ENCODE measurements around the gene GSTA4.

Gene GSTA4

GRCh38 chr6:53031281-53031680 lies 36.2 kb upstream of the GSTA4 start:
- Histone ChIP-seq H3K27ac (ENCODE audit: low read length) (no peak overlapping the region), H3K9me3 (ENCODE audit: control insufficient read depth in 1 of 2, low read length in 2 of 2) (no peaks in the 10 kb centered on the region), H3K4me3 (ENCODE audit: low read depth in 1 of 2, low read length in 2 of 2) (no peak overlapping the region), H3K36me3 (ENCODE audit: control insufficient read depth in 1 of 2, insufficient read depth in 2 of 2, low read length in 2 of 2) (peaks cover 34 to 53% of the 10 kb centered on the region in 2 donors), H3K27me3 (ENCODE audit: low read depth, low read length) (no peaks in the 10 kb centered on the region), H3K4me1 (ENCODE audit: control insufficient read depth in 1 of 2, insufficient read depth in 2 of 2, low read length in 2 of 2) (peaks cover 7 to 21% of the 10 kb centered on the region in 2 donors)

- Histone ChIP-seq H3K9me3 (ENCODE audit: control insufficient read depth in 1 of 2, low read length in 2 of 2) (no peaks in the 10 kb centered on the region), H3K4me1 (ENCODE audit: control insufficient read depth in 1 of 2, insufficient read depth in 2 of 2, low read length in 2 of 2) (peaks cover 7 to 14% of the 10 kb centered on the region in 2 donors), H3K27me3 (ENCODE audit: low read depth, low read length) (no peaks in the 10 kb centered on the region), H3K27ac (ENCODE audit: low read length) (no peak overlapping the region), H3K36me3 (ENCODE audit: control insufficient read depth in 1 of 2, insufficient read depth in 2 of 2, low read length in 2 of 2) (peaks cover 33 to 47% of the 10 kb centered on the region in 2 donors), H3K4me3 (ENCODE audit: low read depth in 1 of 2, low read length in 2 of 2) (no peak overlapping the region)
These were observed 34.7 kb upstream of the GSTA4 start for GRCh38 chr6:53029761-53030160.

- Histone ChIP-seq H3K9me3 (ENCODE audit: control insufficient read depth in 1 of 2, low read length in 2 of 2) (no peaks in the 10 kb centered on the region), H3K4me1 (ENCODE audit: control insufficient read depth in 1 of 2, insufficient read depth in 2 of 2, low read length in 2 of 2) (peaks cover 7 to 14% of the 10 kb centered on the region in 2 donors), H3K27ac (ENCODE audit: low read length) (no peak overlapping the region), H3K27me3 (ENCODE audit: low read depth, low read length) (no peaks in the 10 kb centered on the region), H3K4me3 (ENCODE audit: low read depth in 1 of 2, low read length in 2 of 2) (no peak overlapping the region), H3K36me3 (ENCODE audit: control insufficient read depth in 1 of 2, insufficient read depth in 2 of 2, low read length in 2 of 2) (peaks cover 33 to 47% of the 10 kb centered on the region in 2 donors)
These were observed 34.2 kb upstream of the GSTA4 start for GRCh38 chr6:53029257-53029656.

- H3K4me3 ChIP-seq (ENCODE audit: low read depth in 1 of 2, low read length in 2 of 2), result no peak overlapping the region
- H3K9me3 ChIP-seq (ENCODE audit: control insufficient read depth in 1 of 2, low read length in 2 of 2), result no peaks in the 10 kb centered on the region
- H3K27me3 ChIP-seq (ENCODE audit: low read depth, low read length), result no peaks in the 10 kb centered on the region
- peaks cover 33 to 53% of the 10 kb centered on the region in 2 donors for H3K36me3 ChIP-seq (ENCODE audit: control insufficient read depth in 1 of 2, insufficient read depth in 2 of 2, low read length in 2 of 2)
- H3K27ac ChIP-seq (ENCODE audit: low read length), result no peak overlapping the region
- peaks cover 3 to 10% of the 10 kb centered on the region in 2 donors for H3K4me1 ChIP-seq (ENCODE audit: control insufficient read depth in 1 of 2, insufficient read depth in 2 of 2, low read length in 2 of 2)
These were observed 33.4 kb upstream of the GSTA4 start for GRCh38 chr6:53028467-53028866.

DNA sequence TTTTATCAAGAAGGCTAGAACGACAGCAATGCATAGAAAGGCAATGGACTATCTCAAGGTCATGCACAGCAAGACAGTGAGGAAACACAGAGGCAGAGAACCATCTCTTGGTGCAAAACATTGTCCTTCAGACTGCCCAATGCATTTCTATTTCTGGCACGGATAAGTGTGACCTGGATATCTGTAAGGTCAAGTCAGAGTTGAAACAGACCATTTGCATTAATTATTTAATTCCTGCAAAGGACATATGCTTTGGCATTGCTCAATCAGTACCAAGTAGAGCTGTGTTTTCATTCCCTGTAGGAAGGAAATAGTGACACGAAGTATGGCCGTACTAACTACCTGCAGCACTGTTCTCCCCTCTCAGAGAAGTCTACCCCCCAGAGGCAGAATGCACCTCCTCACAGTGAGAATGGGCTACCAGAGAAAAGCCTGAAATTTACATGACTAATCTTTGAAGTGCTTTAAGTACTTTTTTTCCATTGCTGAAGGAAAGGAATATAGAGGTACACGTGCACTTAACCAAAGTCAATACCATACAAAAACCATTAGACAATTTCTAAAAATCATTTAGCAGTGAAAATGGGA lies 32.1 kb upstream of the GSTA4 start:
- no peaks in the 10 kb centered on the region for H3K9me3 ChIP-seq (ENCODE audit: control insufficient read depth in 1 of 2, low read length in 2 of 2)
- H3K36me3 ChIP-seq (ENCODE audit: control insufficient read depth in 1 of 2, insufficient read depth in 2 of 2, low read length in 2 of 2), result peaks cover 33 to 56% of the 10 kb centered on the region in 2 donors
- H3K27ac ChIP-seq (ENCODE audit: low read length), result no peak overlapping the region
- H3K4me1 ChIP-seq (ENCODE audit: control insufficient read depth in 1 of 2, insufficient read depth in 2 of 2, low read length in 2 of 2), result no peaks in the 10 kb centered on the region
- no peak overlapping the region for H3K4me3 ChIP-seq (ENCODE audit: low read depth in 1 of 2, low read length in 2 of 2)
- no peaks in the 10 kb centered on the region for H3K27me3 ChIP-seq (ENCODE audit: low read depth, low read length)

DNA sequence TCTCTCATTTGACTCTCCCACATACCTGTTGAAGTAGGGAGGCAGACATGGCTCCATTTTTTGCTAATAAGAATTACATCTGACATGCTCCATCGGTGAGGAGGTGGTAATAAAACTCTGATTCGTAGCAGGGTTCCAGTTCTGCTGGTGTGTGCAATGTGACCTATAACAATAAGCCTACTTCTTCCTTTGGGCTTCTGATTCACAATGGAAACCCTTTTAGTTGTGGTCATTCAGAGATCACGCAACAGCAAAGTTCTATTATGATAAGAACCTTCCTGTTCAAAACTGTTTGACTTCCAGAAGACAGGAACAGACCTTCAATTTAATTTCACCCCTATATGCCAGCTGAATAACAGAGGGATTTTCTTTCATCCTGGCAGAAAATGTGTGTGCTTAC lies 31.4 kb upstream of the GSTA4 start:
- Histone ChIP-seq H3K27me3 (ENCODE audit: low read depth, low read length) (no peaks in the 10 kb centered on the region), H3K27ac (ENCODE audit: low read length) (no peak overlapping the region), H3K4me3 (ENCODE audit: low read depth in 1 of 2, low read length in 2 of 2) (no peak overlapping the region), H3K36me3 (ENCODE audit: control insufficient read depth in 1 of 2, insufficient read depth in 2 of 2, low read length in 2 of 2) (peaks cover 31 to 53% of the 10 kb centered on the region in 2 donors), H3K4me1 (ENCODE audit: control insufficient read depth in 1 of 2, insufficient read depth in 2 of 2, low read length in 2 of 2) (no peaks in the 10 kb centered on the region), H3K9me3 (ENCODE audit: control insufficient read depth in 1 of 2, low read length in 2 of 2) (no peaks in the 10 kb centered on the region)

GRCh38 chr6:53023323-53023722 lies 28.2 kb upstream of the GSTA4 start:
- no peaks in the 10 kb centered on the region for H3K9me3 ChIP-seq (ENCODE audit: control insufficient read depth in 1 of 2, low read length in 2 of 2)
- H3K27me3 ChIP-seq (ENCODE audit: low read depth, low read length), result no peaks in the 10 kb centered on the region
- no peaks in the 10 kb centered on the region for H3K4me1 ChIP-seq (ENCODE audit: control insufficient read depth in 1 of 2, insufficient read depth in 2 of 2, low read length in 2 of 2)
- no peak overlapping the region for H3K27ac ChIP-seq (ENCODE audit: low read length)
- H3K4me3 ChIP-seq (ENCODE audit: low read depth in 1 of 2, low read length in 2 of 2), result no peak overlapping the region
- peaks cover 20 to 33% of the 10 kb centered on the region in 2 donors for H3K36me3 ChIP-seq (ENCODE audit: control insufficient read depth in 1 of 2, insufficient read depth in 2 of 2, low read length in 2 of 2)

- H3K9me3 ChIP-seq (ENCODE audit: control insufficient read depth in 1 of 2, low read length in 2 of 2), result no peaks in the 10 kb centered on the region
- H3K27me3 ChIP-seq (ENCODE audit: low read depth, low read length), result no peaks in the 10 kb centered on the region
- H3K4me3 ChIP-seq (ENCODE audit: low read depth in 1 of 2, low read length in 2 of 2), result no peak overlapping the region
- H3K4me1 ChIP-seq (ENCODE audit: control insufficient read depth in 1 of 2, insufficient read depth in 2 of 2, low read length in 2 of 2), result no peaks in the 10 kb centered on the region
- no peak overlapping the region for H3K27ac ChIP-seq (ENCODE audit: low read length)
- H3K36me3 ChIP-seq (ENCODE audit: control insufficient read depth in 1 of 2, insufficient read depth in 2 of 2, low read length in 2 of 2), result peaks cover 40 to 42% of the 10 kb centered on the region in 2 donors
These were observed 25.1 kb upstream of the GSTA4 start for GRCh38 chr6:53020005-53020744.

DNA sequence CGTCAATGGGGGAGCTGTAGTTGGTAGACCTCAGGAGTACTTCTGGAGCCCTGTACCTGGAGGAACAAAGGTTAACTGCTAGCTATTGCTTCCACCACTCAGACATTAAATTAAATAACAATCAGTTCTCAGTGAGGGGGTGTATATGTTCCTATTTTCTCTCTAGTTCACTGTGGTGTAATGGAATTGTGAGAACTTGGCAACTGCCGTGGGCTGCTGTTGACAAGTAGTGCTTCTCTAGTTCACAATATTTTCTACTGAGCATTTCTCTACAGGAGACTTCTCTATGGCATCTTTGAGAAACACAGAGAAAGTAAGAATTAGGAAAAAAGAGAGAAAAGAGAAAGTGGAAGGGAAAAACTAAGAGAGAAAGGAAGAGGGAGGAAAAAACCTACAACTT lies 23.4 kb upstream of the GSTA4 start:
- Histone ChIP-seq H3K36me3 (ENCODE audit: control insufficient read depth in 1 of 2, insufficient read depth in 2 of 2, low read length in 2 of 2) (peaks cover 36 to 50% of the 10 kb centered on the region in 2 donors), H3K4me3 (ENCODE audit: low read depth in 1 of 2, low read length in 2 of 2) (no peak overlapping the region), H3K9me3 (ENCODE audit: control insufficient read depth in 1 of 2, low read length in 2 of 2) (no peaks in the 10 kb centered on the region), H3K4me1 (ENCODE audit: control insufficient read depth in 1 of 2, insufficient read depth in 2 of 2, low read length in 2 of 2) (peaks cover 0 to 4% of the 10 kb centered on the region in 2 donors), H3K27ac (ENCODE audit: low read length) (no peak overlapping the region), H3K27me3 (ENCODE audit: low read depth, low read length) (no peaks in the 10 kb centered on the region)

DNA sequence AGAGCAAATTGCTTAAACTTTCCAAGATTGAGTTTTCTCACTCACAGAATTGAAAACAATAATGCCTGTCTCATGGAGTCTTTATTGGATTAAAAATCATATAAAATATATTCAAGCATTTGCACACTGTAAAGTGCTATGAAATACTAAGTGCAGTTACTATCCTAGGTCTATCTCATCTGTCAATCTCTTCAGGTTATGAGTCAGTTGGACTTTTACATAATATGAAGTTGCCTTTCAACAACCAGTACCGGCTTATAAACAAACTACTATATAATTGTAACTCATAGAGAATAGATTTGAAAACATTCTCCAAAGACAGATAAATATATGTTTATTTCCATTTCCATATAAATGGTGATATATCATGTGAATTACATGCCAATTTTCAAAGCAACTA lies 20.4 kb upstream of the GSTA4 start:
- Histone ChIP-seq H3K36me3 (ENCODE audit: control insufficient read depth in 1 of 2, insufficient read depth in 2 of 2, low read length in 2 of 2) (peaks cover 54 to 77% of the 10 kb centered on the region in 2 donors), H3K4me1 (ENCODE audit: control insufficient read depth in 1 of 2, insufficient read depth in 2 of 2, low read length in 2 of 2) (peaks cover 0 to 4% of the 10 kb centered on the region in 2 donors), H3K27ac (ENCODE audit: low read length) (no peak overlapping the region), H3K4me3 (ENCODE audit: low read depth in 1 of 2, low read length in 2 of 2) (no peak overlapping the region), H3K9me3 (ENCODE audit: control insufficient read depth in 1 of 2, low read length in 2 of 2) (no peaks in the 10 kb centered on the region), H3K27me3 (ENCODE audit: low read depth, low read length) (no peaks in the 10 kb centered on the region)

GRCh38 chr6:53014744-53015143 lies 19.7 kb upstream of the GSTA4 start:
- Histone ChIP-seq H3K4me1 (ENCODE audit: control insufficient read depth in 1 of 2, insufficient read depth in 2 of 2, low read length in 2 of 2) (peaks cover 0 to 4% of the 10 kb centered on the region in 2 donors), H3K27ac (ENCODE audit: low read length) (no peak overlapping the region), H3K36me3 (ENCODE audit: control insufficient read depth in 1 of 2, insufficient read depth in 2 of 2, low read length in 2 of 2) (peaks cover 61 to 82% of the 10 kb centered on the region in 2 donors), H3K4me3 (ENCODE audit: low read depth in 1 of 2, low read length in 2 of 2) (no peak overlapping the region), H3K9me3 (ENCODE audit: control insufficient read depth in 1 of 2, low read length in 2 of 2) (no peaks in the 10 kb centered on the region), H3K27me3 (ENCODE audit: low read depth, low read length) (no peaks in the 10 kb centered on the region)
